ACC112 (cell line): Measurements from ENCODE around the gene ULK4.
"Not testable (repeated sequence)": the region's sequence is repeated elsewhere in the genome, so short reads cannot be mapped to it uniquely, and the experiment has no call there.

Experiments
- H2AFZ ChIP-seq: fragments of 200-600 bp; sonication (generic); one replicate; pipeline ENCODE4 v1.6.0; 2017; ENCODE audit warnings: antibody characterized with exemption, low read length; ENCODE audit not compliant: unreplicated experiment
- H3K27ac ChIP-seq: fragments of 200-600 bp; sonication (generic); 2 replicates; pipeline ENCODE4 v1.5.1; 2014; ENCODE audit warnings: low read depth, mild to moderate bottlenecking, antibody characterized with exemption, low read length, moderate library complexity
- H3K27me3 ChIP-seq: fragments of 200-600 bp; sonication (generic); 2 replicates; pipeline ENCODE4 v1.6.1; 2014; ENCODE audit warnings: mild to moderate bottlenecking, antibody characterized with exemption, low read length, moderate library complexity, mixed read lengths; ENCODE audit not compliant: insufficient read depth
- H3K36me3 ChIP-seq: fragments of 200-600 bp; sonication (generic); 2 replicates; pipeline ENCODE4 v1.6.1; 2016; ENCODE audit warnings: mild to moderate bottlenecking, antibody characterized with exemption, low read length, moderate library complexity, mixed read lengths; ENCODE audit not compliant: insufficient read depth
- H3K4me1 ChIP-seq: fragments of 200-600 bp; sonication (generic); one replicate; pipeline ENCODE4 v1.6.1; 2016; ENCODE audit warnings: low read length, mixed read lengths; ENCODE audit not compliant: insufficient read depth, unreplicated experiment, control insufficient read depth
- H3K4me3 ChIP-seq: fragments of 200-600 bp; sonication (generic); 2 replicates; pipeline ENCODE4 v1.5.1; 2014; ENCODE audit warnings: mild to moderate bottlenecking, low read depth, low read length
- H3K79me2 ChIP-seq: fragments of 200-600 bp; sonication (generic); one replicate; pipeline ENCODE4 v1.6.0; 2016; ENCODE audit warnings: low read length; ENCODE audit not compliant: control insufficient read depth, unreplicated experiment, insufficient read depth

The ULK4 gene

DNA sequence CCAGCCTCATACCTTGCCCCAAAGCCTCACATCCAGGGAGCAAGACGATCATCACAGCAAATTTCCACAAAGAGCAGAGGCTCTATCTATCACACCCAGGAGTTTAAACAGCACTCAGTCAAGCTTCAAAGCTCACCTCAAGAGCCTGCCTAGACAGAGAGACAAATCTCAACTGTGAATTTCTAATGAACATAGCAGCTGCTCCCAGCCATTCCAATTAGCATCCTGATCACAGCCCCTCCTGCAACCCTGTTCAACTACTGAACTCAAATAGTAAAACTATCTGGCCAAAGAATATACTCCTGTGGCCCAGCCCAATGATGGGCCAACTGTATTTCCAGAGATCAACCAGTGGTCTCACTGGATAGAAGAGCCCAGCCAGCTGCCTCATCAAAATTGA, 492.8 kb downstream of the ULK4 start:
- Histone ChIP-seq H2AFZ (no peak overlapping the region), H3K4me3 (no peak overlapping the region), H3K79me2 (no peaks in the 10 kb centered on the region), H3K36me3 (no peaks in the 10 kb centered on the region), H3K27me3 (no peaks in the 10 kb centered on the region), H3K4me1 (peaks cover 5% of the 10 kb centered on the region), H3K27ac (no peak overlapping the region)

DNA sequence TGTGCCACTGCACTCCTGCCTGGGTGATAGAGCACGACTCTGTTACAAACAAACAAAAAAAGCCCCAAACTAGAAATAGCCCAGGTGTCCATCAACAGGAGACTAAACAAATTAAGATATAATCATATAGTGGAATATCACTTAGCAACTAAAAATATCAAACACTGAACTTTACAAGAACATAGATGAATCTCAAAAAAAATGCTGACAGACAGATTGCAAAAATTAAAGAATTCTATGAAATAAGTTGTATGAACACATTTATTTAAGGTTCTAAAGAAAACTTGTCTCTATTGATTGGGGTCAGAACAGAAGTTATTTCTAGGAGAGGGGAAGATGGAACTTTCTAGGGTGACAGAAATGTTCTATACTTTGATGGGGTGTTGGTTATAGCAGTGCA, 494.4 kb downstream of the ULK4 start:
- no peak overlapping the region for H3K4me3 ChIP-seq
- no peak overlapping the region for H3K27ac ChIP-seq
- no peaks in the 10 kb centered on the region for H3K79me2 ChIP-seq
- H3K27me3 ChIP-seq = no peaks in the 10 kb centered on the region
- peaks cover 5% of the 10 kb centered on the region for H3K4me1 ChIP-seq
- no peaks in the 10 kb centered on the region for H3K36me3 ChIP-seq
- H2AFZ ChIP-seq = no peak overlapping the region

DNA sequence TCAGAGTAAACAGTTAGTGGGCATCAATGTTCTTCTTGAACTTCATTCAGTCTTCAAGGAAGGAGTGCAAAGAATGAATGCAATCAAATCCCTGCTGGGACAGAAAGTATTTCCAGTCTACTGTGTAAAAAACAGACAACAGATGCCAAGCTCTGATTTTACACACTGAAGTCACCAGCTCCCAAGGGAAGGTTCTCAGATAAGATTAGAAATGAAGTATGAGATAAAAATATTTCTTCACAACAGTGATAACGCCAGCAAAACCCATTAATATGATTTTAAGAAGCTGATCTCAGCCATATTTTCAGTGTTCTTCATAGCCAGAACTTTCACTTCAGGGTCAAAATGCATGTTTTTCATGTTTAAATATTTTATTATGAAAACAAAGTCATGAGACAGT, 497.0 kb downstream of the ULK4 start:
- Histone ChIP-seq H3K4me1 (peaks cover 5% of the 10 kb centered on the region), H3K27me3 (no peaks in the 10 kb centered on the region), H3K27ac (no peak overlapping the region), H3K4me3 (no peak overlapping the region), H2AFZ (no peak overlapping the region), H3K79me2 (no peaks in the 10 kb centered on the region), H3K36me3 (no peaks in the 10 kb centered on the region)

- H3K4me3 ChIP-seq = no peak overlapping the region
- H3K36me3 ChIP-seq = no peaks in the 10 kb centered on the region
- no peaks in the 10 kb centered on the region for H3K79me2 ChIP-seq
- H3K27me3 ChIP-seq = no peaks in the 10 kb centered on the region
- H2AFZ ChIP-seq = no peak overlapping the region
- no peak overlapping the region for H3K27ac ChIP-seq
- peaks cover 5% of the 10 kb centered on the region for H3K4me1 ChIP-seq
Observed at GRCh38 chr3:41464401-41464800, 497.5 kb downstream of the ULK4 start.

GRCh38 chr3:41462103-41462691, 499.7 kb downstream of the ULK4 start:
- H3K27me3 ChIP-seq = no peaks in the 10 kb centered on the region
- H3K79me2 ChIP-seq = no peaks in the 10 kb centered on the region
- H3K4me3 ChIP-seq = no peak overlapping the region
- no peaks in the 10 kb centered on the region for H3K36me3 ChIP-seq
- H3K27ac ChIP-seq = no peak overlapping the region
- no peak overlapping the region for H2AFZ ChIP-seq
- peaks cover 5% of the 10 kb centered on the region for H3K4me1 ChIP-seq

DNA sequence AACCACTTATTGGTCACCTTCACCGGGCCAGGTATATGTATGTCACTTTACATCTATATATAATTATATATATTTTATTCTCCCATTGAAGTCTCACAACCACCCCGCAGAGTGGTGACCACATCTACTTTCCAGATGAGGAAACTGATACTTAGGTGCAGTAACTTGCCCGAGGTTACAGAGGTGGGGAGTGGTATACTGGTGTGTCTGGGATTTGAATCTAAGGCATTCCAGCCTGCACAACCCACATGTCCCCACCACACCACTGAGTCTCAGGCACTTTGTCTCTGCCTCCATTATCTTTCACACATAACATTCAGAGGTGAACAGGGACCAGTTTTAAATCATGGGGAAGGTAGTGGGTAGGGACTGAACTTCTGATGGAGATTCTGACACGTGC, 501.2 kb downstream of the ULK4 start:
- Histone ChIP-seq H3K79me2 (no peaks in the 10 kb centered on the region), H3K4me1 (peaks cover 5% of the 10 kb centered on the region), H2AFZ (no peak overlapping the region), H3K4me3 (no peak overlapping the region), H3K27ac (no peak overlapping the region), H3K27me3 (no peaks in the 10 kb centered on the region), H3K36me3 (no peaks in the 10 kb centered on the region)

DNA sequence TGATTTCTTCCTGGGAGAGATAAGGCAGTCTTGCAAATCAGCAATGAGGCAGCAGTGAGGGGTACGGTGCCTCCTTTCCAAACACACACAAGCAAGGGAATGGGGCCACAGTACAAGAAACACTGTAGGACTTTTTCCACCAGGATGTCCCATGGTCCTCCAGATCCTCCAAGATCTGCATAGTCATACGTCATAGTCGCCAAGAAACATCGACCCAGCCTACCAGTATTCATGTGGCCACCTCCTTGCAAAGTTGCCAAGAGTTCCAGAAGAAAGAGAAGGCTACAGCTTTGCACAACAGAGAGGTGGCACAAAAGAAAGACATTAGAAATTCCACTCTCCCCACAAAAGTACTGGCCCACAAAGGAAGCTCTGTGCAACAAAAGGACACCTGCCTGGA, 504.7 kb downstream of the ULK4 start:
- H3K4me3 ChIP-seq = no peak overlapping the region
- H3K4me1 ChIP-seq = no peaks in the 10 kb centered on the region

GRCh38 chr3:41456162-41456561, 505.7 kb downstream of the ULK4 start:
- no peak overlapping the region for H3K4me3 ChIP-seq
- no peak overlapping the region for H3K27ac ChIP-seq
- no peaks in the 10 kb centered on the region for H3K4me1 ChIP-seq
- H3K79me2 ChIP-seq = no peaks in the 10 kb centered on the region
- no peaks in the 10 kb centered on the region for H3K36me3 ChIP-seq
- H3K27me3 ChIP-seq = no peaks in the 10 kb centered on the region
- H2AFZ ChIP-seq = no peak overlapping the region

More for the DNA sequence above, 504.7 kb downstream of the ULK4 start:
- H2AFZ ChIP-seq = no peak overlapping the region
- no peaks in the 10 kb centered on the region for H3K79me2 ChIP-seq
- no peak overlapping the region for H3K27ac ChIP-seq
- H3K36me3 ChIP-seq = no peaks in the 10 kb centered on the region
- no peaks in the 10 kb centered on the region for H3K27me3 ChIP-seq

- not testable (repeated sequence) for H2AFZ ChIP-seq, H3K36me3 ChIP-seq, H3K27me3 ChIP-seq, H3K4me1 ChIP-seq, H3K4me3 ChIP-seq, H3K27ac ChIP-seq, H3K79me2 ChIP-seq
Observed at GRCh38 chr3:41453618-41454017, 508.3 kb downstream of the ULK4 start.

DNA sequence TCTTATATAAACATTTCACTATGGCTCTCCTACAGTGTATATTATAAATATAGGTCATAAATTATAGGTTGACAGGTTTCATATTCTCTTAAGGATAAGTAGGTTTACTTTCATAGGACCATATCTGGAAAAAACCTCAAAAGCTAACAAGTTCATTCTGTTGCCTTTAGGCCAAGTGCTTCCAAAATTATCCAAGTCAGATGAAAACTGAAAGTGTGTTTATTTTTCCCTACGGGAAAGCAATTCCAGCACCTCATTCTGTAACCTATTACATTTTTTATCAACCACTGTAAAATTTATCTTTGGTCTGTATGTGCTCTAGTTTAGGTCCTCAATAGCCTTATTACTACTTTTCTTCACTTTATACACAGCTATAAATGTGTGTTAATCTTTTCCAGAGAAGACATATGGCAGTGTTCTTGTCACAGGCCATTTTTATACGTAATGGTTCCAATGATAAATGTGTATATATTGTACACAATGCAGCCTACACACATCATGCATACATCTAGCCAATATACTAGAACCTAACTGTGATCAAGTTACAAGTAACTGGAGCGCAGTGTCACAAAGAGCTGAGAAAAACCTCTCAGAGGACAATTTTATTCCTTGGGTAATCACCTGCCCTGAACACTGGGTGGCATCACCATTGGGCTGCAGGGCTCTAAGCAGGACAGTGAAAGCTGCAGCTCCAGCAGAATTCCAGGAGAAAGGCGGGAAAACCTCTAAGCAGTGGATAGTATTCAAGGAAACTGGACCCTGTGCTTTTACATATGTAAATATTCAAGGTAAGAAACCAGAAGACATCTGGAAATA, 511.3 kb downstream of the ULK4 start:
- no peak overlapping the region for H3K4me3 ChIP-seq
- H3K79me2 ChIP-seq = no peaks in the 10 kb centered on the region
- no peaks in the 10 kb centered on the region for H3K27me3 ChIP-seq
- H3K27ac ChIP-seq = no peak overlapping the region
- no peaks in the 10 kb centered on the region for H3K36me3 ChIP-seq
- H3K4me1 ChIP-seq = no peaks in the 10 kb centered on the region
- no peak overlapping the region for H2AFZ ChIP-seq

DNA sequence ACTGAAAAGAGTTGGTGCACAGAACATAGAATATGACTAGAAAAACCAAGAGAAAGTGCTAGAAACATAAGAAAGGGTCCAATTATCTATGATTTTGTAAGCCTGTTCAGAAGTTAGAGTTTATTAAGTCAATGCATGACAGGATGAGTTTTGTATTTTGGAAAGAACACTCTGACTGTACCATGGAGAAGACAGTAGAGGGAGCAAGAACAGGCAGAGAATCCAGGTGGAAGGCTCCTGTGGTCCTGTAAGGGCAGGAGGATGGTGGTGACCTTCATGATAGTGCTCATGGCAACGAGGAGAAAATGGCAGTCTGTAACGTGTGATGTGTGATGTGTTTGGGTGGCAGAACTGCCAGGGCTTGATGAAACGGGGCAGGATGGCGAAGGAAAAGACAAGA, 513.5 kb downstream of the ULK4 start:
- Histone ChIP-seq H3K36me3 (no peaks in the 10 kb centered on the region), H3K79me2 (no peaks in the 10 kb centered on the region)

More for the DNA sequence above, 513.5 kb downstream of the ULK4 start:
- Histone ChIP-seq H3K4me3 (no peak overlapping the region), H3K27ac (no peak overlapping the region), H3K4me1 (no peaks in the 10 kb centered on the region), H2AFZ (no peak overlapping the region), H3K27me3 (no peaks in the 10 kb centered on the region)
